Trophoblast cell (in vitro differentiated cells and primary cell): ENCODE results near the gene MYD88.

Experiments used
- DNase-seq, 2 donors: peaks; one replicate each; pipeline ENCODE4 v3.0.0-alpha.2; 2016
- H2AFZ ChIP-seq: 2 replicates; pipeline ENCODE4 v1.6.1; 2013; ENCODE audit warnings: low read length, moderate library complexity, mild to moderate bottlenecking; ENCODE audit not compliant: insufficient read depth, poor library complexity
- H2AK5ac ChIP-seq: 2 replicates; pipeline ENCODE4 v1.6.1; 2013; ENCODE audit warnings: mild to moderate bottlenecking, low read length
- H2BK120ac ChIP-seq: 2 replicates; pipeline ENCODE4 v1.6.1; 2013; ENCODE audit warnings: low read length, mild to moderate bottlenecking, moderate library complexity; ENCODE audit not compliant: insufficient read depth, poor library complexity
- H2BK12ac ChIP-seq: 2 replicates; pipeline ENCODE4 v1.6.1; 2013; ENCODE audit warnings: mild to moderate bottlenecking, low read length, moderate library complexity
- H2BK5ac ChIP-seq: 2 replicates; pipeline ENCODE4 v1.6.1; 2013; ENCODE audit warnings: low read length, low read depth, moderate library complexity, mild to moderate bottlenecking; ENCODE audit not compliant: poor library complexity
- H3K14ac ChIP-seq: 2 replicates; pipeline ENCODE4 v1.6.1; 2013; ENCODE audit warnings: mild to moderate bottlenecking, low read length
- H3K18ac ChIP-seq: 2 replicates; pipeline ENCODE4 v1.6.1; 2013; ENCODE audit warnings: mild to moderate bottlenecking, low read length
- H3K23ac ChIP-seq: 2 replicates; pipeline ENCODE4 v1.6.1; 2013; ENCODE audit warnings: low read length
- H3K27ac ChIP-seq: 2 replicates; pipeline ENCODE4 v1.5.1; 2013; ENCODE audit warnings: low read depth, mild to moderate bottlenecking, inconsistent platforms, low read length, moderate library complexity
- H3K27me3 ChIP-seq: 2 replicates; pipeline ENCODE4 v1.6.1; 2013; ENCODE audit warnings: inconsistent platforms, mild to moderate bottlenecking, low read length, moderate library complexity; ENCODE audit not compliant: insufficient read depth
- H3K36me3 ChIP-seq, 2 experiments: 1 replicate in 1 of 2; 2 replicates in 1 of 2; pipeline ENCODE4 v1.6.1; 2013; ENCODE audit warnings: low read length in 2 of 2, mild to moderate bottlenecking in 2 of 2, moderate library complexity in 1 of 2; ENCODE audit not compliant: insufficient read depth in 2 of 2, control insufficient read depth in 1 of 2
- H3K4ac ChIP-seq: 2 replicates; pipeline ENCODE4 v1.6.1; 2013; ENCODE audit warnings: low read depth, mild to moderate bottlenecking, low read length, moderate library complexity
- H3K4me1 ChIP-seq, 2 experiments: 1 replicate in 1 of 2; 2 replicates in 1 of 2; pipeline ENCODE4 v1.6.1; 2013; ENCODE audit warnings: low read length in 2 of 2, mild to moderate bottlenecking in 2 of 2, moderate library complexity in 1 of 2; ENCODE audit not compliant: insufficient read depth in 2 of 2, control insufficient read depth in 1 of 2
- H3K4me2 ChIP-seq: 2 replicates; pipeline ENCODE4 v1.6.1; 2013; ENCODE audit warnings: inconsistent platforms, mild to moderate bottlenecking, low read length, moderate library complexity
- H3K4me3 ChIP-seq: 2 replicates; pipeline ENCODE4 v1.5.1; 2013; ENCODE audit warnings: mild to moderate bottlenecking, low read depth, low read length, inconsistent platforms
- H3K79me1 ChIP-seq: one replicate; pipeline ENCODE4 v1.6.1; 2013; ENCODE audit warnings: low read length
- H3K79me2 ChIP-seq: 2 replicates; pipeline ENCODE4 v1.6.1; 2013; ENCODE audit warnings: low read length, mild to moderate bottlenecking; ENCODE audit not compliant: control insufficient read depth, insufficient read depth, poor library complexity
- H3K9ac ChIP-seq: 2 replicates; pipeline ENCODE4 v1.6.1; 2013; ENCODE audit warnings: mild to moderate bottlenecking, low read length
- H3K9me3 ChIP-seq: 2 replicates; pipeline ENCODE4 v1.6.1; 2013; ENCODE audit warnings: low read depth, mild to moderate bottlenecking, control low read depth, inconsistent platforms, low read length; ENCODE audit not compliant: insufficient read depth
- H4K12ac ChIP-seq: 2 replicates; pipeline ENCODE4 v1.6.1; 2013; ENCODE audit warnings: low read depth, mild to moderate bottlenecking, low read length, moderate library complexity
- H4K8ac ChIP-seq: 2 replicates; pipeline ENCODE4 v1.6.1; 2013; ENCODE audit warnings: low read depth, mild to moderate bottlenecking, low read length, moderate library complexity
- H4K91ac ChIP-seq: one replicate; pipeline ENCODE4 v1.6.1; 2013; ENCODE audit warnings: low read depth, mild to moderate bottlenecking, low read length, moderate library complexity
- WGBS: extraction: QIAGEN DNeasy Blood & Tissue Kit; methylation state at CpG from one replicate; pipeline ENCODE4 v1.1.7; 2013; ENCODE audit warnings: missing lambda C conversion rate; ENCODE audit not compliant: insufficient read length, insufficient coverage; ENCODE audit errors: extremely low coverage; 5-methylcytosine and 5-hydroxymethylcytosine counted together

The MYD88 gene

DNA sequence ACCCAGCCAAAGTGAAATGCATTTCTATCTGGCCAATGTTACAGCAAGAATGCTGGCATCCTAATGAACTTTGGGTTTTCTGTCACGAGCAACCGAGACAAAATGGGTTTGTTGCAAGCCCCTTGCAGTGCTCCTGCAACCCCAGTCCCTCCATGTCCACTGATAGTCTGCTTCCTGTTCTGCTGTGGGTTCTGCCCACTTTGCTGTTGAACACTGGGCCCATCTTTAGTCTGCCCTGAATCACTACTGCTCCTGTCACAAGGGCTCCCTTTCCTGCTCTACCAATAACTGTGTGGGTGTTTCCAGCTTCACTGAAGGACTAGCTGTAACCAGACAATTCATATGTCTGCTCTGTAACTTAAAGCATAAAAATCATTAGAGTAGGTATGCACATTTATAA, 14.1 kb downstream of the MYD88 start:
- no peak overlapping the region for H3K27ac ChIP-seq
- H3K79me1 ChIP-seq: peaks cover 3% of the 10 kb centered on the region
- WGBS: no CpG with 5 or more reads among the region's 2 CpGs
- H3K4me1 ChIP-seq: peaks cover 3 to 16% of the 10 kb centered on the region in 2 experiments
- H3K79me2 ChIP-seq: no peaks in the 10 kb centered on the region
- H4K91ac ChIP-seq: no peak overlapping the region
- no peak overlapping the region for H3K23ac ChIP-seq
- DNase-seq: no peak
- no peak overlapping the region for H4K8ac ChIP-seq
- H3K9me3 ChIP-seq: no peaks in the 10 kb centered on the region
- no peak overlapping the region for H2AFZ ChIP-seq
- H3K9ac ChIP-seq: no peak overlapping the region
- H3K4ac ChIP-seq: no peak overlapping the region
- H4K12ac ChIP-seq: no peak overlapping the region
- no peaks in the 10 kb centered on the region for H3K27me3 ChIP-seq
- no peak overlapping the region for H3K4me3 ChIP-seq
- no peak overlapping the region for H3K14ac ChIP-seq
- peak overlapping the region; percentile 63 for H2BK120ac ChIP-seq
- no peak overlapping the region for H2BK12ac ChIP-seq
- no peak overlapping the region for H2AK5ac ChIP-seq
- H2BK5ac ChIP-seq: no peak overlapping the region
- H3K18ac ChIP-seq: no peak overlapping the region
- H3K36me3 ChIP-seq: no peaks in the 10 kb centered on the region
- no peak overlapping the region for H3K4me2 ChIP-seq

DNA sequence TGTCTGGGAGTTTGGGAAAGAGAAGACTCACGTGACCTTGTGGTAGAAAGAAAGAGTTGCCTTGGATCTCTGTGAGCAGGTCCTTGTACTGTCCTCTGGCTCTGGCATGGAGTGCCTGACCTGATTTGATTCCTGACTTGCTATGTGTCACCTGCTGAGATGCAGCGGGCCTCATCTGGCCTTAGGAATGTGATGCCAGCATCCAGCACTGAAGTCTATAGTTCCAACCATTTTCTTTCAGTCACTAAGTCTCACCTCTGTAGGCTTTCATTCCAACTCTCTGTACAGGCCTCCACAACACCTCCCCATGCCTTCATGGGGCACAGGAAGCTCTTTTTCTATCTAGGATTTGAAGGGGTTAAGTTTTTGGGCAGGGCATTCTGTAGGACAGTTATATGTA, 14.8 kb downstream of the MYD88 start:
- H3K4me1 ChIP-seq: peaks cover 3 to 16% of the 10 kb centered on the region in 2 experiments
- no peak overlapping the region for H3K23ac ChIP-seq
- no peak overlapping the region for H3K18ac ChIP-seq
- peak overlapping the region; percentile 55 for H4K91ac ChIP-seq
- no CpG with 5 or more reads among the region's 2 CpGs for WGBS
- peak overlapping the region; percentile 6 for H2BK12ac ChIP-seq
- H3K9ac ChIP-seq: no peak overlapping the region
- H3K79me2 ChIP-seq: no peaks in the 10 kb centered on the region
- H4K12ac ChIP-seq: no peak overlapping the region
- H3K9me3 ChIP-seq: no peaks in the 10 kb centered on the region
- no peak overlapping the region for H4K8ac ChIP-seq
- H2AFZ ChIP-seq: no peak overlapping the region
- no peak overlapping the region for H2BK5ac ChIP-seq
- H3K36me3 ChIP-seq: no peaks in the 10 kb centered on the region
- H3K79me1 ChIP-seq: peaks cover 3% of the 10 kb centered on the region
- H3K4me3 ChIP-seq: no peak overlapping the region
- H3K27ac ChIP-seq: no peak overlapping the region
- no peak overlapping the region for H2AK5ac ChIP-seq
- no peak overlapping the region for H3K4ac ChIP-seq
- DNase-seq: peak; percentile 45 to 69
- peak overlapping the region; percentile 47 for H2BK120ac ChIP-seq
- H3K27me3 ChIP-seq: no peaks in the 10 kb centered on the region
- no peak overlapping the region for H3K4me2 ChIP-seq
- H3K14ac ChIP-seq: no peak overlapping the region

DNA sequence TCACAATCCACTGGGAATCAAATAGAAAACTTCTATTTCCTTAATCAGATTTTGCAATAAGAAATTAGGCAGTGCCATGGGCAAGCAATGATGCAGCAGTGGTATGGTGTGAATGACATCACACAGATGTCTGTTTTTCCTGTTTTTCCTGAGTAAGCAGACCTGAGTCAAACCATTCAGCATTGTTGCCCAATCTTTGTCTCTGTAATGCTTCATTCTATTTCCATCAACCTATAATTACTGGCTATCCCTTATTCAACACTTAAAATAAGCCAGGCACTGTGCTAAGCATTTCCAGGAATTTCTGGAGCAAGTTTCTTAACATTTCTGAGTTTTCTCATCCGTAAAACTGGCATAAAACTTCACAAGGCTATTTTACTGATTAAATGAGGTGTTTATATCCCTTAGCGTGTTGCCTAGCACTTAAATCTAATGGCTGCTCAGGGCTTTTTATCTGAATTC, 15.6 kb downstream of the MYD88 start:
- no peak overlapping the region for H3K4me3 ChIP-seq
- no peak overlapping the region for H4K12ac ChIP-seq
- no peaks in the 10 kb centered on the region for H3K36me3 ChIP-seq
- H3K79me2 ChIP-seq: no peaks in the 10 kb centered on the region
- H2BK120ac ChIP-seq: no peak overlapping the region
- peak overlapping the region; percentile 22 for H3K4me2 ChIP-seq
- peaks cover 3% of the 10 kb centered on the region for H3K79me1 ChIP-seq
- H3K9ac ChIP-seq: no peak overlapping the region
- no peak overlapping the region for H2AFZ ChIP-seq
- no peaks in the 10 kb centered on the region for H3K27me3 ChIP-seq
- DNase-seq: peak; percentile 87 to 98
- H2AK5ac ChIP-seq: no peak overlapping the region
- H3K4me1 ChIP-seq: peaks cover 3 to 16% of the 10 kb centered on the region in 2 experiments
- no peak overlapping the region for H3K23ac ChIP-seq
- no peak overlapping the region for H3K18ac ChIP-seq
- no CpG with 5 or more reads among the region's 2 CpGs for WGBS
- no peak overlapping the region for H2BK12ac ChIP-seq
- no peak overlapping the region for H3K14ac ChIP-seq
- peak overlapping the region; percentile 70 for H3K27ac ChIP-seq
- no peak overlapping the region for H2BK5ac ChIP-seq
- H3K9me3 ChIP-seq: no peaks in the 10 kb centered on the region
- no peak overlapping the region for H3K4ac ChIP-seq
- no peak overlapping the region for H4K8ac ChIP-seq
- H4K91ac ChIP-seq: no peak overlapping the region

DNA sequence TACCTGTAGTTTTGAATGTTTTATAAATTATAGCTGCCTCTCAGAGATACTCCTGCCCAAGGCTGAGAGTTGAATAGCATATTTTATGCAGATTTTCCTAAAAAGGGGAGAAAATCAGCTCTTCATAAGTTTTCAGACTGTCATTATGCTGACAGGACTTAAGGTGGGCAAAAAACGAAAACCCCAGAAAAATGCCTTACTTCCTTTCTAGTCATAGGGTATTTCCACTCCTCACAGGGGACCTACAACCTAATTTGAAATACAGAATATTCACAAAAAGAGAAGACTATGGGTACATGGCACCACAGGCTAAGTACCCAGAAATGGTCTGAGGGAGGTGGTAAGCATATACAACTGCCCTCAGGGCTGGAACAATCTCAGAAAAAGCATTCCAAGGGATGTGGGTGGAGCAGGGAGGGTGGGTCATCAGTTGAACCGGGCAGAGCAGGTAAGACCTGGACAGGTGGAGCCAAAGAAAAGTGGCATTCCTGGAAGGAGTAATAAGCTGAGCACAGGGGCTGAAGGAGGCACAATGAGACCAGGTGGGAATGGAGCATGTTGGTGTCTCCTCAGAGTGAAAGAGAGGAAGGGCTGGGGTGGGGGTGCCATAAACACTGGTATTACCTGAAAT, 16.3 kb downstream of the MYD88 start:
- Histone ChIP-seq H3K27me3 (no peaks in the 10 kb centered on the region), H3K4me2 (no peak overlapping the region), H3K4me3 (no peak overlapping the region), H3K18ac (no peak overlapping the region), H3K4me1 (peaks cover 3 to 14% of the 10 kb centered on the region in 2 experiments), H3K9ac (no peak overlapping the region), H3K27ac (peak overlapping the region; percentile 70), H3K14ac (no peak overlapping the region), H2BK5ac (peak overlapping the region; percentile 37), H3K79me1 (peaks cover 3% of the 10 kb centered on the region), H4K12ac (no peak overlapping the region), H3K4ac (no peak overlapping the region), H3K23ac (no peak overlapping the region), H3K9me3 (no peaks in the 10 kb centered on the region), H4K8ac (no peak overlapping the region), H4K91ac (no peak overlapping the region), H2BK12ac (peak overlapping the region; percentile 74), H3K79me2 (no peaks in the 10 kb centered on the region), H2AK5ac (no peak overlapping the region), H2BK120ac (no peak overlapping the region), H2AFZ (no peak overlapping the region), H3K36me3 (no peaks in the 10 kb centered on the region)
- peak; percentile 83 to 89 for DNase-seq
- WGBS: no CpG with 5 or more reads among the region's 2 CpGs
